WERI-Rb-1 (cell line): ENCODE measurements around the gene STK32C.

Source experiments
- DNase-seq: peaks from one replicate; pipeline ENCODE4 v3.0.0-alpha.2; 2020
- H3K27ac ChIP-seq: fragments of 250-450 bp; sonication (Bioruptor Pico); 2 replicates; pipeline ENCODE4 v1.5.1; 2020; ENCODE audit warnings: mild to moderate bottlenecking, moderate library complexity
- H3K27me3 ChIP-seq: fragments of 250-450 bp; sonication (Bioruptor Pico); 2 replicates; pipeline ENCODE4 v1.5.1; 2021; ENCODE audit warnings: mild to moderate bottlenecking, low read depth, moderate library complexity; ENCODE audit not compliant: insufficient read depth, severe bottlenecking
- H3K36me3 ChIP-seq: fragments of 250-450 bp; sonication (Bioruptor Pico); 2 replicates; pipeline ENCODE4 v1.5.1; 2020; ENCODE audit warnings: mild to moderate bottlenecking, moderate library complexity
- H3K4me3 ChIP-seq: 2 replicates; pipeline ENCODE4 v1.5.1; 2011; ENCODE audit warnings: low read depth, mild to moderate bottlenecking, control low read depth, low read length
- H3K9me3 ChIP-seq: fragments of 250-450 bp; sonication (Bioruptor Pico); 2 replicates; pipeline ENCODE4 v1.5.1; 2021; ENCODE audit warnings: mild to moderate bottlenecking, moderate library complexity; ENCODE audit not compliant: severe bottlenecking
- TF ChIP-seq, protein P1 (sequence below): IDR thresholded peaks from 2 replicates; pipeline ENCODE4 v1.5.1; 2011; ENCODE audit warnings: low read depth, mild to moderate bottlenecking, control low read depth, inconsistent platforms, low read length

The STK32C gene

GRCh38 chr10:132158823-132159222 lies 148.9 kb downstream of the STK32C start:
- TF ChIP-seq, protein P1, sequence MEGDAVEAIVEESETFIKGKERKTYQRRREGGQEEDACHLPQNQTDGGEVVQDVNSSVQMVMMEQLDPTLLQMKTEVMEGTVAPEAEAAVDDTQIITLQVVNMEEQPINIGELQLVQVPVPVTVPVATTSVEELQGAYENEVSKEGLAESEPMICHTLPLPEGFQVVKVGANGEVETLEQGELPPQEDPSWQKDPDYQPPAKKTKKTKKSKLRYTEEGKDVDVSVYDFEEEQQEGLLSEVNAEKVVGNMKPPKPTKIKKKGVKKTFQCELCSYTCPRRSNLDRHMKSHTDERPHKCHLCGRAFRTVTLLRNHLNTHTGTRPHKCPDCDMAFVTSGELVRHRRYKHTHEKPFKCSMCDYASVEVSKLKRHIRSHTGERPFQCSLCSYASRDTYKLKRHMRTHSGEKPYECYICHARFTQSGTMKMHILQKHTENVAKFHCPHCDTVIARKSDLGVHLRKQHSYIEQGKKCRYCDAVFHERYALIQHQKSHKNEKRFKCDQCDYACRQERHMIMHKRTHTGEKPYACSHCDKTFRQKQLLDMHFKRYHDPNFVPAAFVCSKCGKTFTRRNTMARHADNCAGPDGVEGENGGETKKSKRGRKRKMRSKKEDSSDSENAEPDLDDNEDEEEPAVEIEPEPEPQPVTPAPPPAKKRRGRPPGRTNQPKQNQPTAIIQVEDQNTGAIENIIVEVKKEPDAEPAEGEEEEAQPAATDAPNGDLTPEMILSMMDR: no peak
- no peaks in the 10 kb centered on the region for H3K36me3 ChIP-seq
- no peak for DNase-seq
- no peak overlapping the region for H3K4me3 ChIP-seq
- H3K9me3 ChIP-seq: no peaks in the 10 kb centered on the region
- H3K27me3 ChIP-seq: no peaks in the 10 kb centered on the region
- no peak overlapping the region for H3K27ac ChIP-seq

DNA sequence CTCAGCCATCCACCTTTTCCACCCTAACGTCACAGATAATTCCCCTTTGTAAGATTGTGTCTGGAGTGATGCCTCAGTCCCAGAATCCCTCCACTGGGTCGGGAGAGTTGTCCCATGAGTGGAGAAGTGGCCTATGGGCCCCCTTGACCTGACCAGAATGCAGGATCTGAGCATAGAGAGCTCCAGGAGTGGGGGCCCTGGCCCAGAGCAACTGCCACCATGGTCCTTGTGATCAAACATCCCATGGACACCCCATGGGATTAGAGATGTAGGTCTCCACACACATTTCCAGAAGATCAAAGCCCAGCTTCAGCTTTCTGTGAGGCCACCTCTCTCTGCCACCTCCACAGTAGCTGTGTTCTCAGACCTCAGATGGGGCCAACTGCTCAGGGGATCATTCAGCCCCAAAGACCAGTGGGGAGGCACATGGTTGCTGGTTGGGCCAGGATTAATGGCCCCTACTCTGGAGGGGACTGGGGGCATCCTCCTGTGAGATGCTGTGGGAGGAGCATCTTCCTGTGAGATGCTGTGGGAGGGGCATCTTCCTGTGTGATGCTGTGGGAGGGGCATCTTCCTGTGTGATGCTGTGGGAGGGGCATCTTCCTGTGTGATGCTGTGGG lies 149.5 kb downstream of the STK32C start:
- H3K4me3 ChIP-seq: no peak overlapping the region
- TF ChIP-seq, protein P1: no peak
- DNase-seq: no peak
- no peaks in the 10 kb centered on the region for H3K36me3 ChIP-seq
- H3K9me3 ChIP-seq: no peaks in the 10 kb centered on the region
- no peaks in the 10 kb centered on the region for H3K27me3 ChIP-seq
- no peak overlapping the region for H3K27ac ChIP-seq
